ENCODE measurements around the gene CNTN1. TPM values are rescaled to one million over a fixed set of nuclear protein-coding genes. Genes with fewer than 3 reads are reported as not detected.

CNTN1 gene
- total RNA-seq, 2 donors from 2014 or later: 0.16 to 0.19 TPM

DNA sequence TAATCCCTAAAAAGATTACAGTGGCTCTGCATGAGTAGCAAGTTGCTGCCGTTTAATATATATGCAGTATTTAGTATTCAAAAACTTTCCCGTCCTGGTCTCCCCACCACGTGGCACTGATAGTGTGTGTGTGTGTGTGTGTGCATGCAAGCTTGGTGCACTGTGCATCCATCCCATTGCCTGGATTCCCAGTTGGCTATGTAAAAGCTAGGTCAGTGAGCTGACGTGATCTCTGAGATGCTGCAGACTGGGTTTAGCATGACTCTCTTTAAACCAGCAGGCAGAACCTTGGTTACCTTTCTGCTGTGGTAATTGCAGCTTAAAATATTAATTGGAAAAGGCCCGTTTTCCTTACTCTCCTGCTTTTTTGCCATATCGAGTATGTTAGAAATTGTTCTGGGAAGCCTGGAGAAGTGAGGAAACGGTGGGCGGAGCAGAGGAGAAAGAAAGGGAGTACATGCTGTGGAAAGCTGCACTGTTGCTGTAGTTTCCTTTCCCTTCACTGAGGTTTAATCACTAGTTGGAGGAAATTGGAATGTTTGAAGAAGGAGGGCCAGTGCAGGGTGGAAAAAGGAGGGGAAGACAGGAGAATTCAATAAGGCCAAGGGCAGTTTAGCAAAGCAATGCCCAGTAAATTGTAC is 4.0 kb upstream of the CNTN1 start:
- TF ChIP-seq, protein P1, sequence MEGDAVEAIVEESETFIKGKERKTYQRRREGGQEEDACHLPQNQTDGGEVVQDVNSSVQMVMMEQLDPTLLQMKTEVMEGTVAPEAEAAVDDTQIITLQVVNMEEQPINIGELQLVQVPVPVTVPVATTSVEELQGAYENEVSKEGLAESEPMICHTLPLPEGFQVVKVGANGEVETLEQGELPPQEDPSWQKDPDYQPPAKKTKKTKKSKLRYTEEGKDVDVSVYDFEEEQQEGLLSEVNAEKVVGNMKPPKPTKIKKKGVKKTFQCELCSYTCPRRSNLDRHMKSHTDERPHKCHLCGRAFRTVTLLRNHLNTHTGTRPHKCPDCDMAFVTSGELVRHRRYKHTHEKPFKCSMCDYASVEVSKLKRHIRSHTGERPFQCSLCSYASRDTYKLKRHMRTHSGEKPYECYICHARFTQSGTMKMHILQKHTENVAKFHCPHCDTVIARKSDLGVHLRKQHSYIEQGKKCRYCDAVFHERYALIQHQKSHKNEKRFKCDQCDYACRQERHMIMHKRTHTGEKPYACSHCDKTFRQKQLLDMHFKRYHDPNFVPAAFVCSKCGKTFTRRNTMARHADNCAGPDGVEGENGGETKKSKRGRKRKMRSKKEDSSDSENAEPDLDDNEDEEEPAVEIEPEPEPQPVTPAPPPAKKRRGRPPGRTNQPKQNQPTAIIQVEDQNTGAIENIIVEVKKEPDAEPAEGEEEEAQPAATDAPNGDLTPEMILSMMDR (IDR thresholded peaks at IDR 0.05): no peak
- H3K9me3 ChIP-seq: no peaks in the 10 kb centered on the region
- peaks cover 5 to 11% of the 10 kb centered on the region in 2 donors for H3K27me3 ChIP-seq
- peaks cover 0 to 13% of the 10 kb centered on the region in 2 donors for H3K4me1 ChIP-seq
- DNase-seq (ENCODE audit: low spot score): no peak
- H3K36me3 ChIP-seq: no peaks in the 10 kb centered on the region
- H3K27ac ChIP-seq: no peak overlapping the region
- no peak overlapping the region for H3K4me3 ChIP-seq

DNA sequence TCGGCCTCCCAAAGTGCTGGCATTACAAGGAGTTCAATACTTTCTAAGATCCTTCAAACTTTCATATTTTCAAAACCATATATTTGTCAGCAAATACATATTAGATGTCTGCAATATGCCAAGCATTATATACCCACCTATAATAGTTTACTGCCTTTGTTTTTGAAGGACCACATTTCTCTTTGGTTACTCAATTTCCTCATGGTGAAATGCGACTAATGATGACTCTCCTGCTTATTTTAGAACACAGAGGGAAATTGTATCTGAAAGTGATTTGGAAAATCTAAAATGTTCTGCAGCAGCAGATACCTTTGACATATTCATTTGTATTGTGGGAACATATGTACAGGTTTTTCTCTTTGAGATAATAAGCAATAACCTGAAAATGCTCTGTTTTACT is 2.7 kb upstream of the CNTN1 start:
- Histone ChIP-seq H3K4me3 (no peak overlapping the region), H3K36me3 (no peaks in the 10 kb centered on the region), H3K27me3 (peaks cover 5 to 11% of the 10 kb centered on the region in 2 donors), H3K9me3 (no peaks in the 10 kb centered on the region), H3K4me1 (peaks cover 0 to 13% of the 10 kb centered on the region in 2 donors), H3K27ac (no peak overlapping the region)
- DNase-seq (ENCODE audit: low spot score): no peak
- TF ChIP-seq, protein P1 (IDR thresholded peaks at IDR 0.05): no peak

DNA sequence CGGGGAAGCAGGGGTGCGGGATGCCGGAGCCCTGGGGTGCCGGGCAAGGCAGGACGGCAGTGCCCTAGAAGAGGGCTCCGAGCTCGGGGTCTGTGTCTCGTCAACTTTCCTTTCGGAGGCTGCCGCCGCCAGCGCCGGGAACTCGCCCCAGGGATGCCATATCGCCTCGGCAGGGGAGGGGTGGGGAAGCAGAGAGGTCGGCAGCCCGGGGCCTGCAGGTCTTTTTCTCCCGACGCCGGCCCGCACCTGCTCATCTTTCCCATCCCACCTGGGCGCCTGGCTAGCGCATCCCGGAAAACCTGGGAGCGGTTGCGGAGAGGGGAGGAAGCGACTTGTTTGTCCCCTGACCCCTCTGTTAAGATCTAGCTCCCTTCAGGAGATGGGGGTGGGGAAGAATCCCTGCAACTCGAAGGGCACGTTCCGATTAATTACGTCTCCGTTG is 547 bp downstream of the CNTN1 start:
- TF ChIP-seq, protein P1 (IDR thresholded peaks at IDR 0.05): no peak
- Histone ChIP-seq H3K27me3 (peaks cover 5 to 11% of the 10 kb centered on the region in 2 donors), H3K4me1 (peaks cover 0 to 13% of the 10 kb centered on the region in 2 donors), H3K9me3 (no peaks in the 10 kb centered on the region), H3K27ac (no peak overlapping the region), H3K36me3 (no peaks in the 10 kb centered on the region), H3K4me3 (peak overlapping the region; percentile 21 to 44)
- DNase-seq (ENCODE audit: low spot score): no peak

DNA sequence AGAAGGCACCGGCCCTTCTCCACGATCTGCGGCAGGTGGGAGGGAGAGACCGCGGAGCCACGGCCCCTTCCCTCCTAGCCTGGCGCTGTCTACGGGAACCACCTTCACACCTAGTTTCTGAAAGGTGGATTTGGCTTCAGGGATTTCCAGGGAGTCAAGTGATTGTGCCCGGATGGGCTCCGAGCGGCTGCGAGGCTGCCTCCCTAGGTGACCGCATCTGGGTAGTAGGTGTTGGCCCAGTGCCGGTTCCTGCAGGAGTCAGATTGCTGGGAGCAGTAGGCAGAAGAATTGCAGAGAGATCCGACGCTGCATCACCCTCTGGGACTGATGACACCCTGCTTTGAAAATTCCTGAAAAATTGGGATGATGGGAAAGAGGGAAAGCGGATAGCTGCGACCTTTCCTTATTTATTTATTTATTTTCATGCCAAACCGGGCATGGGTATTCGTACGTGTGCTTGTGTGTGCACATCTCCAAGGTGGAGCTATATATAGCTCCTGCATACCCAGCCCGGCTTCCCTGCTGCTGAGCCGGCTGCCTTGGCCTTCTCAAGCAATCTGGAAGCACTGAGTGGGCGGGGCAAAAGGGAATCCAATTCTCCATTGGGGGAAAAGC is 1.1 kb downstream of the CNTN1 start:
- Histone ChIP-seq H3K27me3 (peaks cover 5 to 11% of the 10 kb centered on the region in 2 donors), H3K4me3 (peak overlapping the region in 1 of 2 donors; percentile 44), H3K4me1 (peaks cover 0 to 13% of the 10 kb centered on the region in 2 donors), H3K36me3 (no peaks in the 10 kb centered on the region), H3K27ac (no peak overlapping the region), H3K9me3 (no peaks in the 10 kb centered on the region)
- no peak for DNase-seq (ENCODE audit: low spot score)
- TF ChIP-seq, protein P1 (IDR thresholded peaks at IDR 0.05): no peak

DNA sequence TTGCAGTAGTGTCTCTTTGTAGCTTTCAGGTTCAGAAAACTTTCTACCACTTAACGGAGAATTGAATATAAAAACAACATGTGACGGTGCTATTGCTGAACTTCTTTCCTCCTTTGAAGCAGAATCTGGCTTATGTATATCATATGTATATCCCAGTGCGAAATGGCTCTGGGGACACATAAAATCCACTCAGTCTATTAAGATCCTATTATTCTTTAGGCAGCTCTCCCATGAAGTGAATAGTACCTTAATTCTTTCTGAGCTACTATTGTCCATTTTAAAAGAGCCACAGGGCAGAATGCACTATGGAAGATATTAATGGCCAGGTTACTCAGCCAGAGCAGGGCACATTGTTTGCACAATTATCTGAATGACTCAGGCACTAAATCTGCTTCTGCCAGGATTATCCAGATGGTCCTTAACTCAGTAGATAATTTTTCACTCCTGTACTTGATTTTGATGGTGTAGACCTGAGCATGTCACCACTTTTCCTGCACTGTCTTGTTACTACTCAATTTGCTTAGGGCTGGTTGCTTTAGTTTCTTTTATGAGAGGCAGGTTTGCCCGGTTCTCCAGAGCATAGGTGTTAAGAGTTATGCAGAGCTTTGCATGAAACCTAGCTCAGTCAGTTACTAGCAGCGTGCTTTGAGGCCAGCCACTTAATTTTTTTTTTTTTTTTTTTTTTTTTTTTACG is 5.5 kb downstream of the CNTN1 start:
- H3K4me3 ChIP-seq: no peak overlapping the region
- no peak for DNase-seq (ENCODE audit: low spot score)
- no peaks in the 10 kb centered on the region for H3K36me3 ChIP-seq
- TF ChIP-seq, protein P1 (IDR thresholded peaks at IDR 0.05): no peak
- H3K4me1 ChIP-seq: peaks cover 0 to 5% of the 10 kb centered on the region in 2 donors
- peaks cover 0 to 5% of the 10 kb centered on the region in 2 donors for H3K27me3 ChIP-seq
- H3K27ac ChIP-seq: no peak overlapping the region
- no peaks in the 10 kb centered on the region for H3K9me3 ChIP-seq
